Measurements from ENCODE around the gene IFT88. TPM values are rescaled to one million over a fixed set of nuclear protein-coding genes. Genes with fewer than 3 reads are reported as not detected.

The IFT88 gene
- total and polyA plus RNA-seq, 9 of the 15 experiments (the other 6 are each of a cell fraction or from before 2014, with no cell fraction given) = 8.3 to 13.5 (median 10.0) TPM

DNA sequence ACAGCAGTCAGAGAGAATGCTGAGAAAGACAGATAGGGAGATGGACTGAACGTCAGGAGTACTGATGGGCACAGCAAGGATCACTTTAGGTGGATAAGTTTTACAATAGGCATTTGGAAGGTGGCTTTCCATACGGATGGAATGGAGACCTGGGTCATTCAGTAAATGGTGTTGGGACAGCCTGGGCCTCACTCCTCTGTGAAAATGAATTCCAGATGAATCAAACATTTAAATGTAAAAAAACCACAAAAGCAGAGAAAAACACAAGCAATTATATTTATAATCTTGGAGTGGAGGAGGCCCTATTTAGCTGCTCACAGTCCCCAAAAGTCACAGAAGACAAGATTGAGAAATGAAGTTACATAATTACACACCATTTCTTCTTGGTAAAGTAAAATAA is 141.3 kb downstream of the IFT88 start:
- Histone ChIP-seq H4K20me1 (replicated peaks; ENCODE audit: control insufficient read depth, insufficient read depth, low read length) (no peaks in the 10 kb centered on the region), H3K4me1 (replicated peaks in 1 of 2; ENCODE audit: control insufficient read depth in 2 of 2, insufficient read depth in 2 of 2, low read length in 2 of 2) (peaks cover 6 to 12% of the 10 kb centered on the region in 2 experiments; a peak in 4 of 5 replicates), H2AFZ (ENCODE audit: low read depth, low read length) (no peak overlapping the region), H3K4me3 (no peak overlapping the region), H3K9ac (ENCODE audit: insufficient read depth in 1 of 2, low read depth in 2 of 2, low read length in 2 of 2) (no peak overlapping the region), H3K27me3 (ENCODE audit: control insufficient read depth in 2 of 2, insufficient read depth in 2 of 2, low read length in 2 of 2) (no peaks in the 10 kb centered on the region), H3K9me3 (replicated peaks; ENCODE audit: control insufficient read depth, insufficient read depth, low read depth, low read length) (no peaks in the 10 kb centered on the region), H3K36me3 (ENCODE audit: control insufficient read depth, insufficient read depth, low read length) (no peaks in the 10 kb centered on the region), H3K9me1 (ENCODE audit: control insufficient read depth, insufficient read depth, low read length) (no peaks in the 10 kb centered on the region), H3K79me2 (ENCODE audit: control insufficient read depth, insufficient read depth, low read length) (no peaks in the 10 kb centered on the region), H3K4me2 (ENCODE audit: insufficient read depth, low read length) (no peak overlapping the region), H3K27ac (ENCODE audit: extremely low read depth, low read depth, low read length) (no peak overlapping the region)
- BruUV-seq (replicated peaks) = no TSS peak
- in situ Hi-C loops (cut with MboI) = no loop called here
- TF ChIP-seq, protein P1, sequence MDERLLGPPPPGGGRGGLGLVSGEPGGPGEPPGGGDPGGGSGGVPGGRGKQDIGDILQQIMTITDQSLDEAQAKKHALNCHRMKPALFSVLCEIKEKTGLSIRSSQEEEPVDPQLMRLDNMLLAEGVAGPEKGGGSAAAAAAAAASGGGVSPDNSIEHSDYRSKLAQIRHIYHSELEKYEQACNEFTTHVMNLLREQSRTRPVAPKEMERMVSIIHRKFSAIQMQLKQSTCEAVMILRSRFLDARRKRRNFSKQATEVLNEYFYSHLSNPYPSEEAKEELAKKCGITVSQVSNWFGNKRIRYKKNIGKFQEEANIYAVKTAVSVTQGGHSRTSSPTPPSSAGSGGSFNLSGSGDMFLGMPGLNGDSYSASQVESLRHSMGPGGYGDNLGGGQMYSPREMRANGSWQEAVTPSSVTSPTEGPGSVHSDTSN (CRISPR knock-in tag; IDR thresholded peaks at IDR 0.05; ENCODE audit: low read depth) = no peak
- TF ChIP-seq, protein P1 (tag; conservative IDR thresholded peaks at IDR 0.05; ENCODE audit: low read depth) = no peak
- no peak for TF ChIP-seq JUNB (CRISPR knock-in tag; conservative IDR thresholded peaks at IDR 0.05)
- TF ChIP-seq, protein P2, sequence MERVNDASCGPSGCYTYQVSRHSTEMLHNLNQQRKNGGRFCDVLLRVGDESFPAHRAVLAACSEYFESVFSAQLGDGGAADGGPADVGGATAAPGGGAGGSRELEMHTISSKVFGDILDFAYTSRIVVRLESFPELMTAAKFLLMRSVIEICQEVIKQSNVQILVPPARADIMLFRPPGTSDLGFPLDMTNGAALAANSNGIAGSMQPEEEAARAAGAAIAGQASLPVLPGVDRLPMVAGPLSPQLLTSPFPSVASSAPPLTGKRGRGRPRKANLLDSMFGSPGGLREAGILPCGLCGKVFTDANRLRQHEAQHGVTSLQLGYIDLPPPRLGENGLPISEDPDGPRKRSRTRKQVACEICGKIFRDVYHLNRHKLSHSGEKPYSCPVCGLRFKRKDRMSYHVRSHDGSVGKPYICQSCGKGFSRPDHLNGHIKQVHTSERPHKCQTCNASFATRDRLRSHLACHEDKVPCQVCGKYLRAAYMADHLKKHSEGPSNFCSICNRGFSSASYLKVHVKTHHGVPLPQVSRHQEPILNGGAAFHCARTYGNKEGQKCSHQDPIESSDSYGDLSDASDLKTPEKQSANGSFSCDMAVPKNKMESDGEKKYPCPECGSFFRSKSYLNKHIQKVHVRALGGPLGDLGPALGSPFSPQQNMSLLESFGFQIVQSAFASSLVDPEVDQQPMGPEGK (CRISPR knock-in tag; IDR thresholded peaks at IDR 0.05; ENCODE audit: borderline replicate concordance) = no peak
- TF ChIP-seq LEF1 (IDR thresholded peaks at IDR 0.05) = no peak
- TF ChIP-seq, protein P3, sequence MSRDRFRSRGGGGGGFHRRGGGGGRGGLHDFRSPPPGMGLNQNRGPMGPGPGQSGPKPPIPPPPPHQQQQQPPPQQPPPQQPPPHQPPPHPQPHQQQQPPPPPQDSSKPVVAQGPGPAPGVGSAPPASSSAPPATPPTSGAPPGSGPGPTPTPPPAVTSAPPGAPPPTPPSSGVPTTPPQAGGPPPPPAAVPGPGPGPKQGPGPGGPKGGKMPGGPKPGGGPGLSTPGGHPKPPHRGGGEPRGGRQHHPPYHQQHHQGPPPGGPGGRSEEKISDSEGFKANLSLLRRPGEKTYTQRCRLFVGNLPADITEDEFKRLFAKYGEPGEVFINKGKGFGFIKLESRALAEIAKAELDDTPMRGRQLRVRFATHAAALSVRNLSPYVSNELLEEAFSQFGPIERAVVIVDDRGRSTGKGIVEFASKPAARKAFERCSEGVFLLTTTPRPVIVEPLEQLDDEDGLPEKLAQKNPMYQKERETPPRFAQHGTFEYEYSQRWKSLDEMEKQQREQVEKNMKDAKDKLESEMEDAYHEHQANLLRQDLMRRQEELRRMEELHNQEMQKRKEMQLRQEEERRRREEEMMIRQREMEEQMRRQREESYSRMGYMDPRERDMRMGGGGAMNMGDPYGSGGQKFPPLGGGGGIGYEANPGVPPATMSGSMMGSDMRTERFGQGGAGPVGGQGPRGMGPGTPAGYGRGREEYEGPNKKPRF (IDR thresholded peaks at IDR 0.05; ENCODE audit: low read depth, low read length) = no peak
- intact Hi-C loops (cut with micrococcal nuclease) = no loop called here
- 21% methylated on average over 2 of the region's 2 CpGs for WGBS (ENCODE audit: insufficient coverage, low coverage, missing lambda C conversion rate)
- DNase-seq (ENCODE audit: extremely low read depth in 1 of 4, low spot score in 3 of 4) = no peak
- ATAC-seq = no peak
- POLR2A ChIA-PET = no interaction called here
- no peak for FAIRE-seq
- CTCF ChIA-PET (ENCODE audit: low intra/inter-chr PET ratio) = no interaction called here

All from K562 (cell line).